ENCODE data around the gene SYNM.

DNA sequence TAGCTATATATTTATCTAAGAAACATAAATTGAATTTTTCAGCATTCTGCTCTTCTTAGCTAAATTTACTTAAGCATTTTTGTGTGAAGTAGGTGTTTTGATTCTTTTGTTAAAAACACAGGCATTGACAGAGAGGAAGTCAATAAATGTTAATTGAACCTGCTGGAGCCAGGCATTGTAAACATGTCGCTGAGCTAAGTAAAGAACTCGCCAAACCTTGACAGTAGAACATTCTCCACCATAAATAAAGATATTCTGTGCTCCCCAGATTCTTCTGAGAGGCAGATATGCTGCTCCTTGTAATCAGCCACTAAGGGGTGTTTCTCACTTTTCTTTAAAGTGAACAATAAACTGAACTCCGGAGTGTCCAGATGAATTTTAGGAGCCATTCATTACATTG is 38.4 kb downstream of the SYNM start:
- TF ChIP-seq SUZ12 (IDR thresholded peaks at IDR 0.05; ENCODE audit: extremely low read depth, insufficient read depth, insufficient read length) (no peak), YY1 (IDR thresholded peaks at IDR 0.05; ENCODE audit: insufficient read depth, insufficient read length) (no peak), ZNF274 (IDR thresholded peaks at IDR 0.05; ENCODE audit: low read depth, low read length) (no peak)

All from NT2/D1 (cell line).